H1 (cell line): ENCODE measurements around the gene LOXL1.

Experiments used
- EZH2 ChIP-seq: fragments of 200-600 bp; sonication (generic); IDR thresholded peaks from 2 replicates; pipeline ENCODE4 v1.7.1; 2012; ENCODE audit warnings: low read depth, mild to moderate bottlenecking, moderate library complexity, low read length, inconsistent platforms; ENCODE audit not compliant: severe bottlenecking
- JUN ChIP-seq: IDR thresholded peaks from 2 replicates; pipeline ENCODE4 v1.6.1; 2011; ENCODE audit warnings: low read depth, mild to moderate bottlenecking, improper control_type of control experiment, low read length
- POLR2AphosphoS5 ChIP-seq: IDR thresholded peaks from 2 replicates; pipeline ENCODE4 v1.6.1; 2011; ENCODE audit warnings: low read depth, low read length
- SRF ChIP-seq: IDR thresholded peaks from 2 replicates; pipeline ENCODE4 v1.6.1; 2011; ENCODE audit warnings: mild to moderate bottlenecking, low read depth, low read length, moderate library complexity
- TAF1 ChIP-seq: IDR thresholded peaks from 2 replicates; pipeline ENCODE4 v1.6.1; 2011; ENCODE audit warnings: mild to moderate bottlenecking, low read depth, low read length
- ZNF274 ChIP-seq: IDR thresholded peaks from 2 replicates; pipeline ENCODE4 v1.7.0; 2012; ENCODE audit warnings: low read length, borderline replicate concordance; ENCODE audit errors: extremely low read depth
- TF ChIP-seq, protein P1 (sequence below), 3 experiments: IDR thresholded peaks; 1 replicate in 2 of 3; 2 replicates in 1 of 3; pipeline versions ENCODE4 v1.5.1 to v1.6.1; 2011; ENCODE audit warnings: low read length in 3 of 3, mild to moderate bottlenecking in 3 of 3, inconsistent platforms in 2 of 3, low read depth in 1 of 3, moderate library complexity in 1 of 3; ENCODE audit not compliant: insufficient read depth in 1 of 3; ENCODE audit errors: control extremely low read depth in 1 of 3

DNA sequence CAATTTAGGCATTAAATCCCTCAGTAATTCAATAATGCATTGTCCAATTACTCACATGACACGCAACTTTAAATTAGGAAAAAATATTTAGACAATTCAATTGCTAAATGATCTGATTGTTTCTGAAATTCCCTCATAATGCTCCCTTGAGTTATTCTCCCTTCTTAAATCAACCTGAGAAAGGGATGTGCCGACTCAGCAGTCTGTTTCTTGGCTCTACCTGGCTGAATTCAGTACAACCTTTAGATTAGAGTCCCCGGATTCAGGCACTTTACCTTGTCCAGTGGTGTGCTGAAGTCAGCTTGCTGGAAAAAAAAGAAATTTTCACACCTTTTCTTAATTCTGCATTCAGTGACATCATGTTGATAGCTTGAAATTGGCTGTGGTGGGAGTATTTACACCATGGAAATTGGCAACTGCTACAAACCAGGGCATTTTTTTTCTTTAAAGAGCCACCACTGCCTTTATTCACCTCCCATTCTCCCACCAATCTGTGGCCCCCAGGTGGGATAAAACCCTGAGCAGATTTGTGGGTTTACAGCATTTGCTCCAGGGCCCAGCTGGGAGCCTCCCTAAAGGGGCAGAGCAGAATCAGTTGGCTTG is 20.9 kb upstream of the LOXL1 start:
- TF ChIP-seq, protein P1, sequence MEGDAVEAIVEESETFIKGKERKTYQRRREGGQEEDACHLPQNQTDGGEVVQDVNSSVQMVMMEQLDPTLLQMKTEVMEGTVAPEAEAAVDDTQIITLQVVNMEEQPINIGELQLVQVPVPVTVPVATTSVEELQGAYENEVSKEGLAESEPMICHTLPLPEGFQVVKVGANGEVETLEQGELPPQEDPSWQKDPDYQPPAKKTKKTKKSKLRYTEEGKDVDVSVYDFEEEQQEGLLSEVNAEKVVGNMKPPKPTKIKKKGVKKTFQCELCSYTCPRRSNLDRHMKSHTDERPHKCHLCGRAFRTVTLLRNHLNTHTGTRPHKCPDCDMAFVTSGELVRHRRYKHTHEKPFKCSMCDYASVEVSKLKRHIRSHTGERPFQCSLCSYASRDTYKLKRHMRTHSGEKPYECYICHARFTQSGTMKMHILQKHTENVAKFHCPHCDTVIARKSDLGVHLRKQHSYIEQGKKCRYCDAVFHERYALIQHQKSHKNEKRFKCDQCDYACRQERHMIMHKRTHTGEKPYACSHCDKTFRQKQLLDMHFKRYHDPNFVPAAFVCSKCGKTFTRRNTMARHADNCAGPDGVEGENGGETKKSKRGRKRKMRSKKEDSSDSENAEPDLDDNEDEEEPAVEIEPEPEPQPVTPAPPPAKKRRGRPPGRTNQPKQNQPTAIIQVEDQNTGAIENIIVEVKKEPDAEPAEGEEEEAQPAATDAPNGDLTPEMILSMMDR (IDR thresholded peaks at IDR 0.05; ENCODE audit: control extremely low read depth in 1 of 3, insufficient read depth in 1 of 3, low read depth in 1 of 3, low read length in 3 of 3), result no peak
- TF ChIP-seq POLR2AphosphoS5 (no peak), ZNF274 (no peak), SRF (no peak), TAF1 (no peak), JUN (no peak), EZH2 (no peak)
